ENCODE results near the gene TSPAN5.

The TSPAN5 gene

DNA sequence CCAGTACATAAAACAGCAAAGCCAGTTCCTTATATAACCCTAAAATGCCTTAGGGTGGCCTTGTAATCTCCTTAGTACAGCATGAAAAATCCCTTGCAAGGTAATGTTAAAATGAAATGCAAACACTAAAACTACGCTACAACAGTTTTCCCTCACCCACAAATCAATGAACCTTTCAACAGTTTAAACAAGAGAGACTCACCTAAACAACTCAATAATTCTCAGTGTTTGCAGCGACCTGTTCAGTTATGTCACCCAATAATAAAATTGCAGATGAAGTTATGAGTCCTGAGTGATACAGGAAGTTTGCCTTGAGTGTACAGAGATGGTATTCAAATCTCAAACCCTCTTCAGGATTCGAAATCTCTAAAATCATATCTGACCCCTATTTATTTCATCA lies 25.3 kb downstream of the TSPAN5 start:
- Histone ChIP-seq H3K27ac (ENCODE audit: low read depth, low read length) (no peak overlapping the region), H3K4me3 (ENCODE audit: insufficient read depth, low read length, poor library complexity, severe bottlenecking) (no peak overlapping the region), H2AFZ (ENCODE audit: low read depth, low read length, severe bottlenecking) (no peak overlapping the region), H3F3A (ENCODE audit: insufficient read depth) (no peaks in the 10 kb centered on the region), H3K9me2 (replicated peaks; ENCODE audit: insufficient read depth, low read length) (no peaks in the 10 kb centered on the region), H3K79me2 (ENCODE audit: insufficient read depth, low read length) (no peaks in the 10 kb centered on the region), H3K9me3 (ENCODE audit: insufficient read depth, low read length) (no peaks in the 10 kb centered on the region), H4K20me1 (ENCODE audit: low read depth, low read length) (no peaks in the 10 kb centered on the region), H3K27me3 (ENCODE audit: low read length) (no peaks in the 10 kb centered on the region), H3K9ac (ENCODE audit: low read length) (no peak overlapping the region), H3K4me2 (ENCODE audit: low read depth, low read length, poor library complexity, severe bottlenecking) (no peak overlapping the region), H3K36me3 (ENCODE audit: low read length) (no peaks in the 10 kb centered on the region)
- no peak for TF ChIP-seq EZH2phosphoT487 (conservative IDR thresholded peaks at IDR 0.05; ENCODE audit: low read length)
- TF ChIP-seq, protein P1, sequence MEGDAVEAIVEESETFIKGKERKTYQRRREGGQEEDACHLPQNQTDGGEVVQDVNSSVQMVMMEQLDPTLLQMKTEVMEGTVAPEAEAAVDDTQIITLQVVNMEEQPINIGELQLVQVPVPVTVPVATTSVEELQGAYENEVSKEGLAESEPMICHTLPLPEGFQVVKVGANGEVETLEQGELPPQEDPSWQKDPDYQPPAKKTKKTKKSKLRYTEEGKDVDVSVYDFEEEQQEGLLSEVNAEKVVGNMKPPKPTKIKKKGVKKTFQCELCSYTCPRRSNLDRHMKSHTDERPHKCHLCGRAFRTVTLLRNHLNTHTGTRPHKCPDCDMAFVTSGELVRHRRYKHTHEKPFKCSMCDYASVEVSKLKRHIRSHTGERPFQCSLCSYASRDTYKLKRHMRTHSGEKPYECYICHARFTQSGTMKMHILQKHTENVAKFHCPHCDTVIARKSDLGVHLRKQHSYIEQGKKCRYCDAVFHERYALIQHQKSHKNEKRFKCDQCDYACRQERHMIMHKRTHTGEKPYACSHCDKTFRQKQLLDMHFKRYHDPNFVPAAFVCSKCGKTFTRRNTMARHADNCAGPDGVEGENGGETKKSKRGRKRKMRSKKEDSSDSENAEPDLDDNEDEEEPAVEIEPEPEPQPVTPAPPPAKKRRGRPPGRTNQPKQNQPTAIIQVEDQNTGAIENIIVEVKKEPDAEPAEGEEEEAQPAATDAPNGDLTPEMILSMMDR (IDR thresholded peaks at IDR 0.05; ENCODE audit: insufficient read depth, low read length, poor library complexity, severe bottlenecking), result no peak

DNA sequence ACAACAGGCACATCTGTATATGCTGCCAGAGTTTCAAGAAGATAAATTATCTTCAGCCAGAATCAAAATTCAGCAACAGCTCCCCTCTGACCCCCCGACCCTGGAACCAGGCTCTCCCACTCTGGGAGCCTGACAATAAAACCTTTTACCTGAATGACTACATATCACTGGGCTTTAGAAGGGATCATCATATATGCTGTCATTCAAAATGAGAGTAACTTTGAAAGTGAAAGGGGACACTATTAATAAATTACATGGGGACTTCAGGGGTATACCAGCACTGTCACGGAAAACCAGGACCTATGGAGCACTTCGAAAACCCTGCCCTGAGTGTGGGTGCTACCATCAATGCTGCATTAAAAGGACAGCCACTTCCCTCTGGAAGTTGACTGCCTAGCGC lies 26.2 kb downstream of the TSPAN5 start:
- no peak for TF ChIP-seq EZH2phosphoT487 (conservative IDR thresholded peaks at IDR 0.05; ENCODE audit: low read length)
- no peaks in the 10 kb centered on the region for H3K79me2 ChIP-seq (ENCODE audit: insufficient read depth, low read length)

DNA sequence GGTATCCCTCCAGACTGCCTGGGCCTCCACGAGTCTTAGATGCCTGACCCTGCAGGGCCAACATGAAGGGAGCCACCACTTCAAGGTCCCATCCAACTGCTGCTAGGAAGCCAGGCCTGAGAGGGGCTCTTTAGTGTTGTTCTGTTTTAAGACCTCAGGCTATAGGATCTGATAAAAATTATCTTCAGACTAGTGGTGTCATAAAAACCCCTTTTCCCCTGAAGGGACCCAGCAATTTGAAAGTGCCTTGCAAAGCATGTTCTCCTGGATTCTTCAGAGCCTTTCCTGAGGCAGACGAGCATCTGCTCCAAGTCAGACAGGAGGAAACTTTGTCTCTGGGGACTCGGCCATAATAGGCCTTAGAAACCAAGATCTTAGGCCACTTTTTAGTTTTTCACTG lies 26.9 kb downstream of the TSPAN5 start:
- no peak overlapping the region for H3K4me3 ChIP-seq (ENCODE audit: insufficient read depth, low read length, poor library complexity, severe bottlenecking)
- H3K27me3 ChIP-seq (ENCODE audit: low read length), result no peaks in the 10 kb centered on the region
- H3F3A ChIP-seq (ENCODE audit: insufficient read depth), result no peaks in the 10 kb centered on the region
- H3K27ac ChIP-seq (ENCODE audit: low read depth, low read length), result no peak overlapping the region
- H4K20me1 ChIP-seq (ENCODE audit: low read depth, low read length), result no peaks in the 10 kb centered on the region
- no peaks in the 10 kb centered on the region for H3K79me2 ChIP-seq (ENCODE audit: insufficient read depth, low read length)
- no peak overlapping the region for H2AFZ ChIP-seq (ENCODE audit: low read depth, low read length, severe bottlenecking)
- no peaks in the 10 kb centered on the region for H3K36me3 ChIP-seq (ENCODE audit: low read length)
- H3K9ac ChIP-seq (ENCODE audit: low read length), result no peak overlapping the region
- H3K9me3 ChIP-seq (ENCODE audit: insufficient read depth, low read length), result no peaks in the 10 kb centered on the region
- no peak overlapping the region for H3K4me2 ChIP-seq (ENCODE audit: low read depth, low read length, poor library complexity, severe bottlenecking)
- TF ChIP-seq, protein P1 (IDR thresholded peaks at IDR 0.05; ENCODE audit: insufficient read depth, low read length, poor library complexity, severe bottlenecking), result no peak
- no peak for TF ChIP-seq EZH2phosphoT487 (conservative IDR thresholded peaks at IDR 0.05; ENCODE audit: low read length)
- no peaks in the 10 kb centered on the region for H3K9me2 ChIP-seq (replicated peaks; ENCODE audit: insufficient read depth, low read length)

More for the DNA sequence above, 26.2 kb downstream of the TSPAN5 start:
- Histone ChIP-seq H4K20me1 (ENCODE audit: low read depth, low read length) (no peaks in the 10 kb centered on the region), H3K36me3 (ENCODE audit: low read length) (no peaks in the 10 kb centered on the region), H3K9me3 (ENCODE audit: insufficient read depth, low read length) (no peaks in the 10 kb centered on the region), H3K4me3 (ENCODE audit: insufficient read depth, low read length, poor library complexity, severe bottlenecking) (no peak overlapping the region), H3K9me2 (replicated peaks; ENCODE audit: insufficient read depth, low read length) (no peaks in the 10 kb centered on the region), H3K9ac (ENCODE audit: low read length) (no peak overlapping the region), H3K27ac (ENCODE audit: low read depth, low read length) (no peak overlapping the region), H3K4me2 (ENCODE audit: low read depth, low read length, poor library complexity, severe bottlenecking) (no peak overlapping the region), H3F3A (ENCODE audit: insufficient read depth) (no peaks in the 10 kb centered on the region), H3K27me3 (ENCODE audit: low read length) (no peaks in the 10 kb centered on the region), H2AFZ (ENCODE audit: low read depth, low read length, severe bottlenecking) (no peak overlapping the region)

DNA sequence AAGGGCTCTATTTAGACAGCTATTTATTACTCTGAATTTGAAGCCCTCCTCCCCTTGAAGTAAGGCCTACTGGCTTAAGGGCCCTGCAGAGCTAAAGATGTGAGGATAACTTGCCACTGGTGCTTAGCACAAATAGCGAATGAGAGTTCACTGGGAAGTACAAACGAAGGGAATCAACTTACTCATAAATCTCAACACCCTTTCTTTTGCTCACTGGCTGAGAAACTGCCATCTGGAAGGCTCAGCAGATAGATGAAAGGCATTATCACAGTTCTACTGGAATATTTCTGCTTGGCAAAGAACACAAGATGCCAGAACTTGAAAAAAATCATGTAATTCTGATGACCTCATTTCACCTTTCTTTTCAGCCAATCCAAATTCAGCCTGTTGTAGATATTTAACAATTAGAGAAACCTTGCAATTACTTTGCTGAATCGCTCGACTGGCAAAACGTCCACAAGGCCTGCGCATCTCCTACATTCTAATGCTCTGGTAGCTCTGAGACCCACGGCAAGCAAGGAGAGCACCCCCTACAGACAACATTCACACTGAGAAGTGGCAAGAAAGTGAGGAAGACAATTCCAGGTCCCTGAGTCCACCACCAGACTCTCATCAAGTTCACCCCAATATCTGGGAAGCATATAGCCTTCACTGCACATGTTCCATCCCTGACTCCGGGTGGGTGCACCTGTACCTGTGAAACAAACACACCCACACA lies 27.5 kb downstream of the TSPAN5 start:
- Histone ChIP-seq H3K79me2 (ENCODE audit: insufficient read depth, low read length) (no peaks in the 10 kb centered on the region), H3K27ac (ENCODE audit: low read depth, low read length) (no peak overlapping the region)
- TF ChIP-seq, protein P1 (IDR thresholded peaks at IDR 0.05; ENCODE audit: insufficient read depth, low read length, poor library complexity, severe bottlenecking), result no peak
- no peak for TF ChIP-seq EZH2phosphoT487 (conservative IDR thresholded peaks at IDR 0.05; ENCODE audit: low read length)

More for the DNA sequence above, 27.5 kb downstream of the TSPAN5 start:
- no peaks in the 10 kb centered on the region for H3K27me3 ChIP-seq (ENCODE audit: low read length)
- H3K9ac ChIP-seq (ENCODE audit: low read length), result no peak overlapping the region
- H4K20me1 ChIP-seq (ENCODE audit: low read depth, low read length), result no peaks in the 10 kb centered on the region
- H3F3A ChIP-seq (ENCODE audit: insufficient read depth), result no peaks in the 10 kb centered on the region
- no peaks in the 10 kb centered on the region for H3K36me3 ChIP-seq (ENCODE audit: low read length)
- H2AFZ ChIP-seq (ENCODE audit: low read depth, low read length, severe bottlenecking), result no peak overlapping the region
- no peak overlapping the region for H3K4me2 ChIP-seq (ENCODE audit: low read depth, low read length, poor library complexity, severe bottlenecking)
- H3K9me3 ChIP-seq (ENCODE audit: insufficient read depth, low read length), result no peaks in the 10 kb centered on the region
- H3K9me2 ChIP-seq (replicated peaks; ENCODE audit: insufficient read depth, low read length), result no peaks in the 10 kb centered on the region
- no peak overlapping the region for H3K4me3 ChIP-seq (ENCODE audit: insufficient read depth, low read length, poor library complexity, severe bottlenecking)

All from SU-DHL-6 (cell line).